Panc1 (cell line): Measurements from ENCODE around the gene RABGAP1L. TPM values are rescaled to one million over a fixed set of nuclear protein-coding genes. Genes with fewer than 3 reads are reported as not detected.

Source experiments
- ATAC-seq: fragments of 200-7000 bp; cut with Tn5 transposase; 2 replicates; pipeline ENCODE4 v1.9.1; 2020; ENCODE audit warnings: mild to moderate bottlenecking, moderate library complexity
- BruUV-seq: library from RNA; stranded (reverse); fragments of 400-500 nt; replicated peaks from 2 replicates; lab custom pipeline; 2021; lab: Mats Ljungman, UMichigan
- CTCF ChIA-PET: fragments of 300-600 bp; sonication (Branson Sonifier 250); formaldehyde crosslinking; loops from one replicate; lab custom pipeline; 2022; ENCODE audit warnings: antibody characterized with exemption; lab: Charles Lee
- POLR2A ChIA-PET: fragments of 300-600 bp; sonication (Branson Sonifier 250); formaldehyde crosslinking; loops from one replicate; lab custom pipeline; 2022; ENCODE audit warnings: antibody characterized with exemption; lab: Charles Lee
- DNase-seq: peaks from one replicate; pipeline ENCODE4 v3.0.0-alpha.2; 2010; ENCODE audit warnings: low read depth, low spot score
- H3K27ac ChIP-seq: 2 replicates; pipeline ENCODE4 v1.5.1; 2011; ENCODE audit warnings: mild to moderate bottlenecking, low read length, inconsistent platforms
- H3K27me3 ChIP-seq: fragments of 200-500 bp; sonication (Bioruptor generic); 2 replicates; pipeline ENCODE4 v1.6.0; 2014; ENCODE audit warnings: low read length, inconsistent platforms; ENCODE audit not compliant: control insufficient read depth, insufficient read depth
- H3K36me3 ChIP-seq: fragments of 200-500 bp; sonication (Bioruptor generic); 2 replicates; pipeline ENCODE4 v1.5.1; 2014; ENCODE audit warnings: inconsistent platforms, mild to moderate bottlenecking, low read length, moderate library complexity; ENCODE audit not compliant: control insufficient read depth, insufficient read depth
- H3K4me1 ChIP-seq: 2 replicates; pipeline ENCODE4 v1.5.1; 2011; ENCODE audit warnings: inconsistent platforms, mild to moderate bottlenecking, low read length, moderate library complexity; ENCODE audit not compliant: control insufficient read depth, insufficient read depth
- H3K4me3 ChIP-seq, 2 experiments: 2 replicates each; pipeline ENCODE4 v1.5.1; 2011 to 2012; ENCODE audit warnings: low read depth in 2 of 2, low read length in 2 of 2, mild to moderate bottlenecking in 2 of 2, inconsistent platforms in 1 of 2, moderate library complexity in 1 of 2
- H3K9me3 ChIP-seq: fragments of 200-500 bp; sonication (Bioruptor generic); 2 replicates; pipeline ENCODE4 v1.5.1; 2014; ENCODE audit warnings: low read depth, mild to moderate bottlenecking, inconsistent platforms, low read length, moderate library complexity; ENCODE audit not compliant: control insufficient read depth, insufficient read depth
- CTCF ChIP-seq: fragments of 450-650 bp; IDR thresholded peaks from 2 replicates; pipeline ENCODE4 v1.5.1; 2017; ENCODE audit warnings: mild to moderate bottlenecking
- POLR2AphosphoS5 ChIP-seq: IDR thresholded peaks from 2 replicates; pipeline ENCODE4 v1.6.1; 2012; ENCODE audit warnings: mild to moderate bottlenecking, low read depth, low read length, moderate library complexity
- SIN3A ChIP-seq: IDR thresholded peaks from 2 replicates; pipeline ENCODE4 v1.6.1; 2012; ENCODE audit warnings: low read depth, mild to moderate bottlenecking, low read length, moderate library complexity, borderline replicate concordance; ENCODE audit not compliant: insufficient read depth
- TCF7L2 ChIP-seq: IDR thresholded peaks from 2 replicates; pipeline ENCODE4 v1.6.1; 2011; ENCODE audit warnings: mild to moderate bottlenecking, low read depth, low read length, inconsistent platforms
- in situ Hi-C: cut with HindIII; loops from 2 replicates; pipeline ENCODE4 v1.10.0; 2016; ENCODE audit warnings: low sequenced_read_pairs, low pct_unique_long_range_greater_than_20kb
- intact Hi-C: fragments of 100-400 bp; cut with micrococcal nuclease; formaldehyde crosslinking; loops from one replicate; pipeline ENCODE4 v1.10.0; 2022; ENCODE audit not compliant: unreplicated experiment
- total RNA-seq: library from RNA; stranded (reverse); gene quantifications from one replicate; pipeline ENCODE4 v1.2.1, GENCODE V29; 2021; ENCODE audit not compliant: unreplicated experiment
- TF ChIP-seq, protein P1 (sequence below), 2 experiments: IDR thresholded peaks; 2 replicates each; pipeline ENCODE4 v1.6.1; 2011 to 2012; ENCODE audit warnings: low read depth in 2 of 2, control low read depth in 1 of 2, low read length in 1 of 2, mild to moderate bottlenecking in 1 of 2, moderate library complexity in 1 of 2; ENCODE audit not compliant: insufficient read depth in 1 of 2

RABGAP1L gene
- total RNA-seq, 1 experiment from 2014 or later = 37.0 TPM

- H3K36me3 ChIP-seq = no peaks in the 10 kb centered on the region
- TF ChIP-seq SIN3A (no peak), POLR2AphosphoS5 (no peak), CTCF (no peak), TCF7L2 (no peak)
- TF ChIP-seq, protein P1, sequence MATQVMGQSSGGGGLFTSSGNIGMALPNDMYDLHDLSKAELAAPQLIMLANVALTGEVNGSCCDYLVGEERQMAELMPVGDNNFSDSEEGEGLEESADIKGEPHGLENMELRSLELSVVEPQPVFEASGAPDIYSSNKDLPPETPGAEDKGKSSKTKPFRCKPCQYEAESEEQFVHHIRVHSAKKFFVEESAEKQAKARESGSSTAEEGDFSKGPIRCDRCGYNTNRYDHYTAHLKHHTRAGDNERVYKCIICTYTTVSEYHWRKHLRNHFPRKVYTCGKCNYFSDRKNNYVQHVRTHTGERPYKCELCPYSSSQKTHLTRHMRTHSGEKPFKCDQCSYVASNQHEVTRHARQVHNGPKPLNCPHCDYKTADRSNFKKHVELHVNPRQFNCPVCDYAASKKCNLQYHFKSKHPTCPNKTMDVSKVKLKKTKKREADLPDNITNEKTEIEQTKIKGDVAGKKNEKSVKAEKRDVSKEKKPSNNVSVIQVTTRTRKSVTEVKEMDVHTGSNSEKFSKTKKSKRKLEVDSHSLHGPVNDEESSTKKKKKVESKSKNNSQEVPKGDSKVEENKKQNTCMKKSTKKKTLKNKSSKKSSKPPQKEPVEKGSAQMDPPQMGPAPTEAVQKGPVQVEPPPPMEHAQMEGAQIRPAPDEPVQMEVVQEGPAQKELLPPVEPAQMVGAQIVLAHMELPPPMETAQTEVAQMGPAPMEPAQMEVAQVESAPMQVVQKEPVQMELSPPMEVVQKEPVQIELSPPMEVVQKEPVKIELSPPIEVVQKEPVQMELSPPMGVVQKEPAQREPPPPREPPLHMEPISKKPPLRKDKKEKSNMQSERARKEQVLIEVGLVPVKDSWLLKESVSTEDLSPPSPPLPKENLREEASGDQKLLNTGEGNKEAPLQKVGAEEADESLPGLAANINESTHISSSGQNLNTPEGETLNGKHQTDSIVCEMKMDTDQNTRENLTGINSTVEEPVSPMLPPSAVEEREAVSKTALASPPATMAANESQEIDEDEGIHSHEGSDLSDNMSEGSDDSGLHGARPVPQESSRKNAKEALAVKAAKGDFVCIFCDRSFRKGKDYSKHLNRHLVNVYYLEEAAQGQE (IDR thresholded peaks at IDR 0.05; ENCODE audit: insufficient read depth in 1 of 2, low read depth in 2 of 2, low read length in 1 of 2) = no peak
- no peak for DNase-seq
- ChIA-PET CTCF (no interaction called here), POLR2A (no interaction called here)
- ATAC-seq = no peak
- H3K27me3 ChIP-seq = no peaks in the 10 kb centered on the region
- no peak overlapping the region for H3K4me3 ChIP-seq
- in situ Hi-C loops = no loop called here
- no peaks in the 10 kb centered on the region for H3K9me3 ChIP-seq
- intact Hi-C loops = no loop called here
- no peaks in the 10 kb centered on the region; the same call in 1 of the 2 replicates for H3K4me1 ChIP-seq
- BruUV-seq = no TSS peak
- H3K27ac ChIP-seq = no peak overlapping the region
These were observed 795.6 kb downstream of the RABGAP1L start for GRCh38 chr1:174954671-174955669.

DNA sequence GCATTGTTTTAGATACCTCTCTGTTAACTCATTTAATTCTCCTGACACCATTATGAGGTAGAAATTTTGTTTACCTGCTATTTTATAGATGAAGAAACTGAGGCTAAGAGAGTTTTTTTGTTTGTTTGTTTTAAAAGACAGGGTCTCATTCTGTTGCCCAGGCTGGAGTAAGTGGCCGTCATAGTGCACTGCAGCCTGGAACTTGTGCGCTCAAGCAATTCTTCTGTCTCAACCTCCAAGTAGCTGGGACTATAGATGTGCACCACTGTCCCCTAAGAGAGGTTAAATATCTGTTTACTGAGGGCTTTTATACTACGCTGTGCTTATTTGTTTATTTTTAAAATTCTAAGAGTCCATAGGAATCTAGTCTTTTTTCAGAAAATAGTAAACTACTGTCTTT lies 796.8 kb downstream of the RABGAP1L start:
- Histone ChIP-seq H3K27me3 (no peaks in the 10 kb centered on the region), H3K36me3 (no peaks in the 10 kb centered on the region), H3K4me1 (no peaks in the 10 kb centered on the region; the same call in 1 of the 2 replicates), H3K4me3 (no peak overlapping the region), H3K9me3 (no peaks in the 10 kb centered on the region), H3K27ac (no peak overlapping the region)
- intact Hi-C loops (no loop called here), in situ Hi-C loops (no loop called here)
- ChIA-PET CTCF (no interaction called here), POLR2A (no interaction called here)
- BruUV-seq = no TSS peak
- no peak for DNase-seq
- ATAC-seq = no peak
- TF ChIP-seq, protein P1 (IDR thresholded peaks at IDR 0.05; ENCODE audit: insufficient read depth in 1 of 2, low read depth in 2 of 2, low read length in 1 of 2) = no peak
- TF ChIP-seq SIN3A (no peak), POLR2AphosphoS5 (no peak), TCF7L2 (no peak)
